IMR-90 (cell line): Measurements from ENCODE around the gene PI3.

Experiments
- POLR2A ChIP-seq: IDR thresholded peaks from 2 replicates; pipeline ENCODE4 v1.6.1; 2012; ENCODE audit warnings: mild to moderate bottlenecking, low read depth, low read length
- RAD21 ChIP-seq: IDR thresholded peaks from 2 replicates; pipeline ENCODE4 v1.6.1; 2012; ENCODE audit warnings: low read length, improper control_type of control experiment
- TF ChIP-seq, protein P1 (sequence below): conservative IDR thresholded peaks from 2 replicates; pipeline ENCODE4 v1.5.1; 2012; ENCODE audit warnings: mild to moderate bottlenecking, low read depth, low read length, improper control_type of control experiment

DNA sequence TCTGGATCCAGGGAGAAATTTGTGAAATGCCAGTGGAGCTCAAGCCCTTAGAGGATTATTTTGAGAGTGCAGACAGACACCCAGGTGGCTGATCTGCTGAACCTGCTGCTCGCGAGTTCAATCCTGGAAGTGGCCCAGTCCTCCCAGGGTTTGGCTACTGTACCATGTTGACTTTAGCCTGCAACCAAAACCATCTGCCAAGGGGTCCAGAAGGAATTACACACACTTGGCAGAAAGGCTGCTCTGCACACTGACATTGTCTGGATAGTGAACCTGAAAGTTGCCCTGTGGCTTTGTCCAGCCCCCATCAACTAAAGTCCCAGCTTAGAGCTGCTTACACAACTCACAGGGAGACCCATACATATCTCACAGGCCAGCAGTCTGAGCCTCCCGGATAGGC, 21.6 kb upstream of the PI3 start:
- TF ChIP-seq POLR2A (no peak), RAD21 (no peak)
- TF ChIP-seq, protein P1, sequence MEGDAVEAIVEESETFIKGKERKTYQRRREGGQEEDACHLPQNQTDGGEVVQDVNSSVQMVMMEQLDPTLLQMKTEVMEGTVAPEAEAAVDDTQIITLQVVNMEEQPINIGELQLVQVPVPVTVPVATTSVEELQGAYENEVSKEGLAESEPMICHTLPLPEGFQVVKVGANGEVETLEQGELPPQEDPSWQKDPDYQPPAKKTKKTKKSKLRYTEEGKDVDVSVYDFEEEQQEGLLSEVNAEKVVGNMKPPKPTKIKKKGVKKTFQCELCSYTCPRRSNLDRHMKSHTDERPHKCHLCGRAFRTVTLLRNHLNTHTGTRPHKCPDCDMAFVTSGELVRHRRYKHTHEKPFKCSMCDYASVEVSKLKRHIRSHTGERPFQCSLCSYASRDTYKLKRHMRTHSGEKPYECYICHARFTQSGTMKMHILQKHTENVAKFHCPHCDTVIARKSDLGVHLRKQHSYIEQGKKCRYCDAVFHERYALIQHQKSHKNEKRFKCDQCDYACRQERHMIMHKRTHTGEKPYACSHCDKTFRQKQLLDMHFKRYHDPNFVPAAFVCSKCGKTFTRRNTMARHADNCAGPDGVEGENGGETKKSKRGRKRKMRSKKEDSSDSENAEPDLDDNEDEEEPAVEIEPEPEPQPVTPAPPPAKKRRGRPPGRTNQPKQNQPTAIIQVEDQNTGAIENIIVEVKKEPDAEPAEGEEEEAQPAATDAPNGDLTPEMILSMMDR, result no peak
